Mesothelial cell of epicardium (in vitro differentiated cells): ENCODE results near the gene ADAMTS12. TPM values are rescaled to one million over a fixed set of nuclear protein-coding genes. Genes with fewer than 3 reads are reported as not detected.

Experiments used
- DNase-seq, 2 experiments: peaks; one replicate each; pipeline ENCODE4 v3.0.0; 2021; ENCODE audit warnings: low spot score in 2 of 2; ENCODE audit not compliant: unreplicated experiment in 2 of 2
- H3K27ac Mint-ChIP-seq: 2 replicates; pipeline ENCODE4 v1.8.0; 2021; ENCODE audit warnings: mixed read lengths
- H3K27me3 Mint-ChIP-seq: 2 replicates; pipeline ENCODE4 v1.8.0; 2021; ENCODE audit warnings: low read depth, mixed read lengths
- H3K36me3 Mint-ChIP-seq: 2 replicates; pipeline ENCODE4 v1.8.0; 2021; ENCODE audit warnings: mixed read lengths
- H3K4me1 Mint-ChIP-seq: 2 replicates; pipeline ENCODE4 v1.8.0; 2021; ENCODE audit warnings: mixed read lengths
- H3K4me3 Mint-ChIP-seq: 2 replicates; pipeline ENCODE4 v1.8.0; 2021; ENCODE audit warnings: mild to moderate bottlenecking, moderate library complexity, mixed read lengths
- H3K9me3 Mint-ChIP-seq: 2 replicates; pipeline ENCODE4 v1.8.0; 2021; ENCODE audit warnings: mixed read lengths
- CTCF ChIP-seq: fragments of 200-600 bp; sonication (generic); IDR thresholded peaks from one replicate; pipeline ENCODE4 v1.5.0; 2021; ENCODE audit warnings: antibody characterized with exemption; ENCODE audit not compliant: unreplicated experiment
- total RNA-seq: library from RNA; stranded (reverse); gene quantifications from 3 replicates; pipeline ENCODE4 v1.2.1, GENCODE V29; 2021

Gene ADAMTS12
- total RNA-seq, 1 donor from 2014 or later = 14.0 TPM

GRCh38 chr5:33479311-33479710, 412.5 kb downstream of the ADAMTS12 start:
- Mint-ChIP-seq H3K9me3 (peaks cover 7% of the 10 kb centered on the region), H3K27ac (peak overlapping the region; percentile 73), H3K4me3 (no peak overlapping the region), H3K27me3 (no peaks in the 10 kb centered on the region), H3K4me1 (peaks cover 3% of the 10 kb centered on the region), H3K36me3 (peaks cover 29% of the 10 kb centered on the region)
- no peak for DNase-seq
- TF ChIP-seq CTCF = no peak

- H3K27ac Mint-ChIP-seq = no peak overlapping the region
- H3K36me3 Mint-ChIP-seq = peaks cover 40% of the 10 kb centered on the region
- no peak for TF ChIP-seq CTCF
- H3K9me3 Mint-ChIP-seq = peaks cover 7% of the 10 kb centered on the region
- H3K4me1 Mint-ChIP-seq = peaks cover 5% of the 10 kb centered on the region
- no peak for DNase-seq
- no peaks in the 10 kb centered on the region for H3K27me3 Mint-ChIP-seq
- no peak overlapping the region for H3K4me3 Mint-ChIP-seq
These were observed 414.0 kb downstream of the ADAMTS12 start for GRCh38 chr5:33477816-33478215.

DNA sequence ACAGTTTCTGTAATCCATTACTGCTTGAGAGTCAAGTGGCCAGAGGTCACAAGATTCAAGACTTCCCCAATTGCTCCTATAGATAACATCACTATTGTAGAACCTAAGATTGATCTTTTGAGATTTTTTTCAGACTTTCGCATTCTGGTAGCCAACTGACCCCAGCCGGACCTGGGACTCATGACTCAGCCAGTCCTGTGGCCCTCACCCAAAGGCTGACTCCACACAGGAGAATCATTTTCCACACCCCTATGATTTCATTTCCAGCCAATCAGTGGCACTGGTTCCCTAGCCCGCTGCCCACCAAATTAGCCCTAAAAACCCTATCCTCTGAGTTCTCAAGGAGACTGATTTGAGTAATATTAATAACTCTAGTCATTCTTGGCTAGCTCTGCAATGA, 414.8 kb downstream of the ADAMTS12 start:
- Mint-ChIP-seq H3K4me3 (no peak overlapping the region), H3K4me1 (peaks cover 6% of the 10 kb centered on the region), H3K36me3 (peaks cover 47% of the 10 kb centered on the region), H3K9me3 (peaks cover 7% of the 10 kb centered on the region), H3K27me3 (no peaks in the 10 kb centered on the region), H3K27ac (no peak overlapping the region)
- no peak for DNase-seq
- no peak for TF ChIP-seq CTCF

DNA sequence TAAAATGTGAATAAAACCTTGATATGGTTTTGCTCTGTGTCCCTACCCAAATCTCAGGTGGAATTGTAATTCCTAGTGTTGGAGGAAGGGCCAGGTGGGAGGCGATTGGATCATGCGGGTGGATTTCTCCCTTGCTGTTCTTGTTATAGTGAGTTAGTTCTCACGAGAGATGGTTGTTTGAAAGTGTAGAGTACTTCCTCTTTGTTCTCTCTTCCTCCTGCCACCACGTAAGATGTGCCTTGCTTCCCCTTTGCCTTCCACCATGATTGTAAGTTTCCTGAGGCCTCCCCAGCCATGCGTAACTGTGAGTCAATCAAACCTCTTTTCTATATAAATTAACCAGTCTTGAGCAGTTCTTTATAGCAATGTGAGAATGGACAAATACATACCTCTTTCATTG, 416.1 kb downstream of the ADAMTS12 start:
- Mint-ChIP-seq H3K36me3 (peaks cover 49% of the 10 kb centered on the region), H3K4me3 (no peak overlapping the region), H3K27me3 (no peaks in the 10 kb centered on the region), H3K27ac (no peak overlapping the region), H3K4me1 (peaks cover 6% of the 10 kb centered on the region), H3K9me3 (peaks cover 7% of the 10 kb centered on the region)
- no peak for TF ChIP-seq CTCF
- no peak for DNase-seq

DNA sequence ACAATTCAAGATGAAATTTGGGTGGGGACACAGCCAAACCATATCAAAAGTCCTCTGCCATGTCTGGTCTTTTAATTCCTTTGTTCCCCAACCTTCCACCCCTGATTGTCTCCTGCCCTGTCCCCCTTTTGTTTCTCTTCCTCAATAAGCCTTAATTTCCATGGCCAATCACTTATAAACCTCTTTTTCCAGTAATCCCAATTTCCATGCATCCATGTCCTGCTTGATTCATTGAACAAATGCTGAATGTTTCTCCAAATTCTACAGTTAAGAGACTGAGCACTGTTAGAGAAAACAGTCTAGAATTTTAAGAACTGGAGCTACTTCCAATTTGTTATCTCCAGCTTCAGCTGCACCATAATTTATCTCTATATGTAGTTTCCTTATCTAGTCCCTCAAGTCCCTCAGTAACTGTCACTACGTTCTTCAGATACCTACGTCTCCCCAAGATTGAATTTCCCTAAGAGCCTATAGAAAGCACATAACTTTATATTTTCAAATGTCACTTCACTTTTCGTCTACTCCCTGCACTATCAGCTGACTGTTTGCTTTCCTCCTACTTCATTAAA, 416.8 kb downstream of the ADAMTS12 start:
- no peaks in the 10 kb centered on the region for H3K27me3 Mint-ChIP-seq
- no peak overlapping the region for H3K4me3 Mint-ChIP-seq
- H3K36me3 Mint-ChIP-seq = peaks cover 54% of the 10 kb centered on the region
- H3K27ac Mint-ChIP-seq = no peak overlapping the region
- peaks cover 7% of the 10 kb centered on the region for H3K9me3 Mint-ChIP-seq
- peaks cover 6% of the 10 kb centered on the region for H3K4me1 Mint-ChIP-seq
- TF ChIP-seq CTCF = no peak
- DNase-seq = no peak

GRCh38 chr5:33474004-33474403, 417.8 kb downstream of the ADAMTS12 start:
- DNase-seq = no peak
- H3K27me3 Mint-ChIP-seq = no peaks in the 10 kb centered on the region

More at GRCh38 chr5:33474004-33474403, 417.8 kb downstream of the ADAMTS12 start:
- Mint-ChIP-seq H3K9me3 (peaks cover 7% of the 10 kb centered on the region), H3K36me3 (peaks cover 54% of the 10 kb centered on the region), H3K27ac (no peak overlapping the region), H3K4me3 (no peak overlapping the region), H3K4me1 (peaks cover 3% of the 10 kb centered on the region)
- TF ChIP-seq CTCF = no peak
